Measurements from ENCODE around the gene ATE1.
A peak's percentile ranks its signal among the peaks of the same experiment; 100 is the strongest.

ATE1 gene

GRCh38 chr10:121886181-121886580 is 41.6 kb downstream of the ATE1 start:
- no peak for FAIRE-seq
- no peak for DNase-seq (ENCODE audit: extremely low spot score, insufficient read length, low read depth)

GRCh38 chr10:121880895-121881294 is 46.9 kb downstream of the ATE1 start:
- FAIRE-seq (no peak), DNase-seq (ENCODE audit: extremely low spot score, insufficient read length, low read depth) (no peak)

- FAIRE-seq (no peak), DNase-seq (ENCODE audit: extremely low spot score, insufficient read length, low read depth) (no peak)
These were observed 48.4 kb downstream of the ATE1 start for GRCh38 chr10:121879476-121879875.

- DNase-seq (ENCODE audit: extremely low spot score, insufficient read length, low read depth) (no peak), FAIRE-seq (no peak)
These were observed 54.6 kb downstream of the ATE1 start for GRCh38 chr10:121873236-121873635.

GRCh38 chr10:121870413-121870812 is 57.4 kb downstream of the ATE1 start:
- no peak for DNase-seq (ENCODE audit: extremely low spot score, insufficient read length, low read depth)
- FAIRE-seq, result no peak

- DNase-seq (ENCODE audit: extremely low spot score, insufficient read length, low read depth) (no peak), FAIRE-seq (no peak)
These were observed 62.3 kb downstream of the ATE1 start for GRCh38 chr10:121865554-121865953.

GRCh38 chr10:121864653-121865052 is 63.2 kb downstream of the ATE1 start:
- DNase-seq (ENCODE audit: extremely low spot score, insufficient read length, low read depth) (no peak), FAIRE-seq (no peak)

- FAIRE-seq, result no peak
- no peak for DNase-seq (ENCODE audit: extremely low spot score, insufficient read length, low read depth)
These were observed 63.7 kb downstream of the ATE1 start for GRCh38 chr10:121864168-121864567.

GRCh38 chr10:121862649-121863048 is 65.2 kb downstream of the ATE1 start:
- no peak for DNase-seq (ENCODE audit: extremely low spot score, insufficient read length, low read depth)
- no peak for FAIRE-seq

- DNase-seq (ENCODE audit: extremely low spot score, insufficient read length, low read depth), result no peak
- FAIRE-seq, result no peak
These were observed 65.8 kb downstream of the ATE1 start for GRCh38 chr10:121862042-121862441.

- DNase-seq (ENCODE audit: extremely low spot score, insufficient read length, low read depth) (no peak), FAIRE-seq (no peak)
These were observed 67.0 kb downstream of the ATE1 start for GRCh38 chr10:121860810-121861209.

GRCh38 chr10:121854809-121855445 is 72.9 kb downstream of the ATE1 start:
- DNase-seq (ENCODE audit: extremely low spot score, insufficient read length, low read depth), result no peak
- FAIRE-seq, result no peak

GRCh38 chr10:121853950-121854349 is 73.9 kb downstream of the ATE1 start:
- no peak for FAIRE-seq
- no peak for DNase-seq (ENCODE audit: extremely low spot score, insufficient read length, low read depth)

GRCh38 chr10:121851786-121852185 is 76.0 kb downstream of the ATE1 start:
- FAIRE-seq, result no peak
- no peak for DNase-seq (ENCODE audit: extremely low spot score, insufficient read length, low read depth)

- FAIRE-seq (no peak), DNase-seq (ENCODE audit: extremely low spot score, insufficient read length, low read depth) (no peak)
These were observed 79.7 kb downstream of the ATE1 start for GRCh38 chr10:121848082-121848481.

- DNase-seq (ENCODE audit: extremely low spot score, insufficient read length, low read depth) (no peak), FAIRE-seq (no peak)
These were observed 81.3 kb downstream of the ATE1 start for GRCh38 chr10:121846555-121846954.

GRCh38 chr10:121845044-121845784 is 82.6 kb downstream of the ATE1 start:
- DNase-seq (ENCODE audit: extremely low spot score, insufficient read length, low read depth), result peak; percentile 28
- peak; percentile 93 for FAIRE-seq

GRCh38 chr10:121844537-121844936 is 83.3 kb downstream of the ATE1 start:
- DNase-seq (ENCODE audit: extremely low spot score, insufficient read length, low read depth) (no peak), FAIRE-seq (no peak)

GRCh38 chr10:121843379-121843778 is 84.5 kb downstream of the ATE1 start:
- no peak for FAIRE-seq
- DNase-seq (ENCODE audit: extremely low spot score, insufficient read length, low read depth), result no peak

GRCh38 chr10:121841862-121842261 is 86.0 kb downstream of the ATE1 start:
- FAIRE-seq (no peak), DNase-seq (ENCODE audit: extremely low spot score, insufficient read length, low read depth) (no peak)

GRCh38 chr10:121838931-121839330 is 88.9 kb downstream of the ATE1 start:
- FAIRE-seq (no peak), DNase-seq (ENCODE audit: extremely low spot score, insufficient read length, low read depth) (no peak)

- DNase-seq (ENCODE audit: extremely low spot score, insufficient read length, low read depth) (no peak), FAIRE-seq (no peak)
These were observed 89.7 kb downstream of the ATE1 start for GRCh38 chr10:121838149-121838548.
